B cell (primary cell): Measurements from ENCODE around the gene ZNF714. TPM values are rescaled to one million over a fixed set of nuclear protein-coding genes. Genes with fewer than 3 reads are reported as not detected.
A peak's percentile ranks its signal among the peaks of the same experiment; 100 is the strongest.

Experiments
- ATAC-seq: fragments of 200-7000 bp; cut with Tn5 transposase; one replicate; pipeline ENCODE4 v1.10.0; 2021; ENCODE audit warnings: low read depth, mild to moderate bottlenecking, moderate number of reproducible peaks, moderate library complexity
- CTCF ChIA-PET: fragments of 350-600 bp; sonication (Branson Sonifier 250); formaldehyde crosslinking; loops from one replicate; lab custom pipeline; 2021; ENCODE audit warnings: antibody characterized with exemption, inconsistent platforms; lab: Charles Lee
- POLR2A ChIA-PET: fragments of 350-600 bp; sonication (Branson Sonifier 250); formaldehyde crosslinking; loops from one replicate; lab custom pipeline; 2021; ENCODE audit warnings: antibody characterized with exemption; lab: Charles Lee
- DNase-seq: peaks from one replicate; pipeline ENCODE4 v3.0.0; 2013
- H2AFZ ChIP-seq: 2 replicates; pipeline ENCODE4 v1.6.1; 2012; ENCODE audit warnings: mild to moderate bottlenecking, low read depth, low read length; ENCODE audit not compliant: insufficient read depth, poor library complexity, severe bottlenecking
- H3K27ac ChIP-seq, 2 donors: 1 replicate in 1 of 2; 2 replicates in 1 of 2; pipeline ENCODE4 v1.5.1; 2012 to 2013; ENCODE audit warnings: low read length in 2 of 2, mild to moderate bottlenecking in 2 of 2, moderate library complexity in 1 of 2
- H3K27me3 ChIP-seq, 4 experiments: fragments of 200-600 bp in 1 of 4; sonication (generic) in 1 of 4; replicated peaks in 1 of 4; 1 replicate in 2 of 4; 2 replicates in 2 of 4; pipeline versions ENCODE4 v1.6.1 to v1.7.0; 2013 to 2016; ENCODE audit warnings: low read length in 3 of 4, mild to moderate bottlenecking in 2 of 4, mixed read lengths in 1 of 4, moderate library complexity in 1 of 4; ENCODE audit not compliant: insufficient read depth in 4 of 4, control insufficient read depth in 3 of 4; ENCODE audit errors: control extremely low read depth in 1 of 4
- H3K36me3 ChIP-seq, 2 experiments: replicated peaks in 1 of 2; 1 replicate in 1 of 2; 2 replicates in 1 of 2; pipeline versions ENCODE4 v1.6.1 to v1.7.1; 2013; ENCODE audit warnings: low read length in 1 of 2; ENCODE audit not compliant: insufficient read depth in 2 of 2, control insufficient read depth in 1 of 2; ENCODE audit errors: control extremely low read depth in 1 of 2, extremely low read depth in 1 of 2
- H3K4me1 ChIP-seq, 2 donors: fragments of 200-600 bp in 1 of 2; sonication (generic) in 1 of 2; 1 replicate in 1 of 2; 2 replicates in 1 of 2; pipeline versions ENCODE4 v1.5.1 to v1.6.1; 2013 to 2017; ENCODE audit warnings: low read length in 2 of 2; ENCODE audit not compliant: control insufficient read depth in 2 of 2, insufficient read depth in 2 of 2
- H3K4me2 ChIP-seq: replicated peaks from 2 replicates; pipeline ENCODE3; 2012; ENCODE audit warnings: mild to moderate bottlenecking, low read depth, low read length; ENCODE audit not compliant: poor library complexity, severe bottlenecking
- H3K4me3 ChIP-seq, 5 experiments: fragments of 200-600 bp in 1 of 5; sonication (generic) in 1 of 5; 1 replicate in 3 of 5; 2 replicates in 2 of 5; pipeline versions ENCODE4 v1.5.1 to v1.7.0; 2011 to 2016; ENCODE audit warnings: low read length in 4 of 5, mild to moderate bottlenecking in 4 of 5, low read depth in 2 of 5, control low read depth in 1 of 5, moderate library complexity in 1 of 5; ENCODE audit not compliant: insufficient read depth in 1 of 5; ENCODE audit errors: control extremely low read depth in 1 of 5, extremely low read depth in 1 of 5
- H3K79me2 ChIP-seq: fragments of 200-600 bp; sonication (generic); one replicate; pipeline ENCODE4 v1.6.0; 2016; ENCODE audit warnings: low read length; ENCODE audit not compliant: control insufficient read depth, insufficient read depth
- H3K9ac ChIP-seq: fragments of 200-600 bp; sonication (generic); 2 replicates; pipeline ENCODE4 v1.6.1; 2017; ENCODE audit warnings: mild to moderate bottlenecking, low read length, moderate library complexity
- H3K9me3 ChIP-seq, 3 donors: one replicate each; pipeline versions ENCODE4 v1.6.1 to v1.7.1; 2013; ENCODE audit warnings: low read length in 2 of 3; ENCODE audit not compliant: control insufficient read depth in 2 of 3, insufficient read depth in 1 of 3; ENCODE audit errors: control extremely low read depth in 1 of 3
- H4K20me1 ChIP-seq: 2 replicates; pipeline ENCODE4 v1.6.0; 2012; ENCODE audit warnings: mild to moderate bottlenecking, low read length; ENCODE audit not compliant: insufficient read depth, control insufficient read depth, poor library complexity, severe bottlenecking
- H3K27ac Mint-ChIP-seq: one replicate; pipeline ENCODE4 v1.8.0; 2021; ENCODE audit warnings: mixed read lengths
- H3K27me3 Mint-ChIP-seq: one replicate; pipeline ENCODE4 v1.8.0; 2021; ENCODE audit warnings: mixed read lengths
- H3K4me1 Mint-ChIP-seq: one replicate; pipeline ENCODE4 v1.8.0; 2021; ENCODE audit warnings: mixed read lengths
- H3K4me3 Mint-ChIP-seq: one replicate; pipeline ENCODE4 v1.8.0; 2021; ENCODE audit warnings: mixed read lengths
- H3K9me3 Mint-ChIP-seq: one replicate; pipeline ENCODE4 v1.8.0; 2022; ENCODE audit warnings: mixed read lengths; ENCODE audit not compliant: insufficient read depth
- EZH2 ChIP-seq: IDR thresholded peaks from 2 replicates; pipeline ENCODE4 v1.6.1; 2012; ENCODE audit warnings: borderline replicate concordance, low read depth, mild to moderate bottlenecking, moderate library complexity, low read length; ENCODE audit not compliant: insufficient read depth, poor library complexity, severe bottlenecking
- WGBS: methylation state at CpG from one replicate; pipeline ENCODE4 v1.1.5; 2013; ENCODE audit warnings: missing lambda C conversion rate; ENCODE audit not compliant: insufficient coverage; 5-methylcytosine and 5-hydroxymethylcytosine counted together
- intact Hi-C: fragments of 100-400 bp; cut with micrococcal nuclease; formaldehyde crosslinking; loops from one replicate; pipeline ENCODE4 v1.10.0; 2022
- polyA plus RNA-seq: library from polyadenylated mRNA; depleted of rRNA; stranded (reverse); fragments of >200 nt; gene quantifications from 2 replicates; pipeline ENCODE4 v1.2.3, GENCODE V29; 2012
- total RNA-seq, 2 donors: library from RNA; stranded (reverse); fragments of 120-200 nt in 1 of 2; gene quantifications; 1 replicate in 1 of 2; 2 replicates in 1 of 2; pipeline versions ENCODE4 v1.2.3 to v1.2.4, GENCODE V29; 2013 to 2022
- TF ChIP-seq, protein P1 (sequence below): fragments of 200-600 bp; IDR thresholded peaks from one replicate; pipeline ENCODE4 v1.8.0; 2022; ENCODE audit warnings: antibody characterized with exemption, mild to moderate bottlenecking

ZNF714 gene
- total and polyA plus RNA-seq, 2 donors (not counting 1 experiment from before 2014, with no cell fraction given) = 4.4 to 10.7 TPM

DNA sequence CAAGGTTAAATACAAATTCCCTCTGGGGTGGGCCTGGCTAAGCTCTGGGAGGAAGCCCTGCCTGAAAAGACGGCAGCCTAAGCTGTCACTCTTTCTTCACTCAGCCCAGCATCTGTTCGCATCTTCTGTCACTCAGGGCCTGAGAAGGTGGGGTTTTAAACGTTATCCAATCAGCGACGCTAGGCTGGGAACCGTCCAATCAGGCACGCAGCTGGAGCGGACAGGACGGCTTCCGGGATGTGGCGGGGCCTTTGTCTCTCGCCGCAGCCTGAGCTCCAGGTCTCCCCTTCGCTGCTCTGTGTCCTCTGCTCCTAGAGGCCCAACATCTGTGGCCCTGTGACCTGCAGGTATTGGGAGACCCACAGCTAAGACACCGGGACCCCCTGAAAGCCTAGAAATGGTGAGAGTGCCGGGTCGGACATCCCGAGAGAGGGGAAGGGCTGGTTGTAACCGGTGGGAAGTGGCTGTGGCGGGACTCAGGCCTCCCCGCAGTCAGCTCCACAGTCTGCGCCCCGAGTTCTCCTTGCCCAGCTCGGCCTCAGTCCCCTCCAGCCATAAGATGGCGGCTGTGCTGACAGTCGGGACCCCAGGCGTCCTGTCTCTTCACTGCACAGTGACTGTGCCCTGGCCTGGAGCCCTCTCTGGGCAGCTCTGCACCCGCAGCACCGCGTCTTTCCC lies 59.9 kb downstream of the ZNF714 start, which contains the start of gene ZNF431:
Gene ZNF431 (plus strand): TSS at position 254 of the 678 bp plus-strand sequence. CDS start 144 bp downstream, at position 398.
- Histone ChIP-seq H2AFZ (peak within 1 kb of the TSS; percentile 76), H3K27ac (peak within 1 kb of the TSS; percentile 80), H3K4me1 (peaks cover 6 to 10% of the 10 kb centered on the region in 2 donors), H3K9ac (peak within 1 kb of the TSS; percentile 86), H3K9me3 (peaks cover 0 to 1% (median 0%) of the 10 kb centered on the region in 3 donors), H3K27me3 (no peaks in the 10 kb centered on the region), H3K36me3 (peaks cover 0 to 28% of the 10 kb centered on the region in 2 experiments), H3K4me3 (peak within 1 kb of the TSS; percentile 38 to 90 (median 78)), H3K4me2 (peak within 1 kb of the TSS; percentile 81), H4K20me1 (no peaks in the 10 kb centered on the region), H3K79me2 (peaks cover 41% of the 10 kb centered on the region)
- Mint-ChIP-seq H3K27me3 (no peaks in the 10 kb centered on the region), H3K4me3 (peak within 1 kb of the TSS; percentile 98), H3K4me1 (peaks cover 27% of the 10 kb centered on the region), H3K27ac (peak within 1 kb of the TSS; percentile 95), H3K9me3 (no peaks in the 10 kb centered on the region)
- CTCF ChIA-PET = interaction anchor here (0.6 to 1.5 kb wide), 3 partner anchors 122 to 363 kb away, joined by 3 read pairs; partner anchors contain the start of gene ZNF430
- ATAC-seq (peak; percentile 99), DNase-seq (peak; percentile 92)
- under 1% methylated on average over 30 of the region's 30 CpGs for WGBS
- POLR2A ChIA-PET = interaction anchor here (0.6 to 1.5 kb wide), 6 partner anchors 122 to 1361 kb away, joined by 3 to 8 read pairs (median 4); partner anchors contain the start of genes ZNF100, ZNF430 and ZNF708
- TF ChIP-seq, protein P1, sequence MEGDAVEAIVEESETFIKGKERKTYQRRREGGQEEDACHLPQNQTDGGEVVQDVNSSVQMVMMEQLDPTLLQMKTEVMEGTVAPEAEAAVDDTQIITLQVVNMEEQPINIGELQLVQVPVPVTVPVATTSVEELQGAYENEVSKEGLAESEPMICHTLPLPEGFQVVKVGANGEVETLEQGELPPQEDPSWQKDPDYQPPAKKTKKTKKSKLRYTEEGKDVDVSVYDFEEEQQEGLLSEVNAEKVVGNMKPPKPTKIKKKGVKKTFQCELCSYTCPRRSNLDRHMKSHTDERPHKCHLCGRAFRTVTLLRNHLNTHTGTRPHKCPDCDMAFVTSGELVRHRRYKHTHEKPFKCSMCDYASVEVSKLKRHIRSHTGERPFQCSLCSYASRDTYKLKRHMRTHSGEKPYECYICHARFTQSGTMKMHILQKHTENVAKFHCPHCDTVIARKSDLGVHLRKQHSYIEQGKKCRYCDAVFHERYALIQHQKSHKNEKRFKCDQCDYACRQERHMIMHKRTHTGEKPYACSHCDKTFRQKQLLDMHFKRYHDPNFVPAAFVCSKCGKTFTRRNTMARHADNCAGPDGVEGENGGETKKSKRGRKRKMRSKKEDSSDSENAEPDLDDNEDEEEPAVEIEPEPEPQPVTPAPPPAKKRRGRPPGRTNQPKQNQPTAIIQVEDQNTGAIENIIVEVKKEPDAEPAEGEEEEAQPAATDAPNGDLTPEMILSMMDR = no peak
- TF ChIP-seq EZH2 = no peak
- intact Hi-C loops = loop anchor here (1.0 to 10.0 kb wide), 7 partner anchors 121 to 625 kb away; partner anchors contain the start of genes ZNF100, ZNF430, ZNF493 and ZNF66

- intact Hi-C loops = loop anchor here (2.0 to 10.0 kb wide), 5 partner anchors 123 to 624 kb away; partner anchors contain the start of genes ZNF100, ZNF430, ZNF493 and ZNF66
- H3K27ac Mint-ChIP-seq = no peak overlapping the region
- DNase-seq (no peak), ATAC-seq (no peak)
- no peak overlapping the region for H3K4me2 ChIP-seq
- peaks cover 6 to 10% of the 10 kb centered on the region in 2 donors for H3K4me1 ChIP-seq
- no peaks in the 10 kb centered on the region for H3K27me3 Mint-ChIP-seq
- CTCF ChIA-PET = no interaction called here
- peaks cover 0 to 39% of the 10 kb centered on the region in 2 experiments for H3K36me3 ChIP-seq
- H3K27me3 ChIP-seq = no peaks in the 10 kb centered on the region
- H3K4me1 Mint-ChIP-seq = peaks cover 29% of the 10 kb centered on the region
- H4K20me1 ChIP-seq = no peaks in the 10 kb centered on the region
- TF ChIP-seq, protein P1 = no peak
- no peak for TF ChIP-seq EZH2
- no peak overlapping the region for H3K27ac ChIP-seq
- no peak overlapping the region for H2AFZ ChIP-seq
- no peak overlapping the region for H3K4me3 ChIP-seq
- no peak overlapping the region for H3K9ac ChIP-seq
- no peaks in the 10 kb centered on the region for H3K9me3 Mint-ChIP-seq
- 100% methylated on average over 2 of the region's 5 CpGs for WGBS
- H3K4me3 Mint-ChIP-seq = peak overlapping the region; percentile 98
- peaks cover 49% of the 10 kb centered on the region for H3K79me2 ChIP-seq
- POLR2A ChIA-PET = no interaction called here
- H3K9me3 ChIP-seq = peaks cover 0 to 1% (median 0%) of the 10 kb centered on the region in 3 donors
Measured at GRCh38 chr19:21143428-21143827, 61.4 kb downstream of the ZNF714 start.
